HG03342 (cell line): ENCODE results near the gene ZNF792.
A peak's percentile ranks its signal among the peaks of the same experiment; 100 is the strongest.
"Not testable (repeated sequence)": the region's sequence is repeated elsewhere in the genome, so short reads cannot be mapped to it uniquely, and the experiment has no call there.

Source experiments
- ATAC-seq: cut with Tn5 transposase; IDR thresholded peaks from one replicate; pipeline ENCODE4 v1.9.1; 2021; ENCODE audit warnings: mild to moderate bottlenecking, moderate library complexity; ENCODE audit not compliant: unreplicated experiment

Gene ZNF792

DNA sequence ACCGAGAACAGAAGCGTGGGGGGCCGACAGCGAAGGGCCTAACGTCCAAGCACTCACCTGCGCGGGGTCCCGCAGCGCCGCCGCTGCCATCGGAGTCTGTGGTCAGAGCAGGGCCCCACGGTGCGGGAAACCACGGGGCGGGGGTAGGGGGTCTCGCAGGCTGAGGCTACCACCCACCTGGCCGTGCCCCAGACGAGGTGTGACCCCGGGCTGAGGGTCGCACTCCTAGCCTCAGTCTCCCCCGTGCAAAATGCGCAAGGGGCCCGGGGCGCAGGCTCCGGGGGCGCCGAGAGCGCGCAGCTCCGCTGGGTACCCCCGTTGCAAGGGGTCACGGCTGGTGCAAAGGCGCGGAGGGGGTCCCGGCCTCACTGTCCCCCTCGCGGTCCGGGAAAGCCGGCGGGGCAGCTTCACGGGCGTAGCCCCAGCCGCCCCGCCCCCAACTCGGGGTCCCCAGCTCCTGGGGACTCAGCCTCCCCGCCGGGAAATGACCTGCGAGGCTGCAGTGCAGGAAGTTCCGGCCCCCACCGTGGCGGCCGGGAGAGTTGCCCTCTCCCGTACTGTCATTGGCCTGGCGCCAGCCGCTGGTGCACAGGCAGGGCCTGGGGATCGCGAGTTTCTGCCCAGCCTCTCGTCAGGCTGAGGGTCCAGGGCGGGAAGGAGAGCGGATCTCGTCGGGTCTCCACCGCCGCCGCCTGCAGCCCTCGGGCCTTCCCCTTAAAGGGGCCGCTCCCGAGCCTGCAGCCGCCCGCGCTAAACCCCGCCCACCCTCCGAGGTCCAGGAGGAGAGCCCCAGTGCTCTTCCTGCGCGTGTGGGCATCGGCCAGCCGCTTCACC is at the start of gene ZNF792:
ZNF792 (minus strand) TSS at position 657 of the 834 bp plus-strand sequence; CDS start at position 90, 567 bp downstream.
- ATAC-seq: no peak

- no peak for ATAC-seq
Measured at GRCh38 chr19:35013041-35013819, 49.2 kb upstream of the ZNF792 start.

DNA sequence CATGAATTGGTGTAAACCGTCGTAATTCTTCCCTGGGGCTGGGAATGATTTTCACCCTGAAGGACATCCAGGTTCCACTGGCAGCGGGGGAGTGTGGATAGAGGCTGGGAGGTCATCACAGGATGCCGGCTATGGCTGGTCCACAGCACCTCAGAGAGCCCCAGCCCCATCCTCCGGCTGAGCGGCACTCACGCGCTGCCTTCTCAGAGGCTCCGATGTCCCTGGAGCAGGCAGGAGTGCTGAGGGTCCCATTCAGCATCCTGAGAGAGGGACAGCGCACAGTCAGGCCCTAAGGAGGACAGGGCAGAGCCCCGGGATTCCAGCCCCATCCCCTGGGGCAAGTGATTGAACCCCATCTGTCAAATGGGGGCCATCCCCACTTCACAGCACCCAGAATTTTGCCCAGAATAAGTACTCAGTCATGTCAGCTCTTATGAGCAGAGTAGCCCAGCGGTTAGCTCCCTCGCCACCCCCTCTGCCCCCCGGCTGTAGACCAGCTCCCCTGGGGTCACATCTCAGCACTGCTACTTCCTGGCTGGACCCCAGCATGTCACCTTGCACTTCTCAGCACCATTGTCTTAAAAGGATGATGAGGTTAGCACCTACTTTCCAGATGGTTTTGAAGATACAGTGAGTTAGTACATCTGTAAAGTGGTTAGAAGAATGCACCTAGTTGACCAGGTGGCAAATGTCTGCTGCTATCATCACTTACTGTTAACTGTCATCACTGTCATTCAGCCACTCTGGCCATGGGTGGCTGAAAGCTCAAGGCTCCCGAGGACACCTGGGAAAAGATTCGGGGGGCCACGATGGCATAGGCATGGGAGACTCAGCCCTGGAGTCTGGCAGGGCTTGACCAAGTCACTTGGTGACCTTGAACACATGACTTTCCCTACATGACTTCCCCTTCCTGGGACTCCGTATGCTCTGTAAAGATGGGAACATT is 48.0 kb upstream of the ZNF792 start:
- no peak for ATAC-seq

GRCh38 chr19:35011091-35011689 is 47.2 kb upstream of the ZNF792 start:
- no peak for ATAC-seq

DNA sequence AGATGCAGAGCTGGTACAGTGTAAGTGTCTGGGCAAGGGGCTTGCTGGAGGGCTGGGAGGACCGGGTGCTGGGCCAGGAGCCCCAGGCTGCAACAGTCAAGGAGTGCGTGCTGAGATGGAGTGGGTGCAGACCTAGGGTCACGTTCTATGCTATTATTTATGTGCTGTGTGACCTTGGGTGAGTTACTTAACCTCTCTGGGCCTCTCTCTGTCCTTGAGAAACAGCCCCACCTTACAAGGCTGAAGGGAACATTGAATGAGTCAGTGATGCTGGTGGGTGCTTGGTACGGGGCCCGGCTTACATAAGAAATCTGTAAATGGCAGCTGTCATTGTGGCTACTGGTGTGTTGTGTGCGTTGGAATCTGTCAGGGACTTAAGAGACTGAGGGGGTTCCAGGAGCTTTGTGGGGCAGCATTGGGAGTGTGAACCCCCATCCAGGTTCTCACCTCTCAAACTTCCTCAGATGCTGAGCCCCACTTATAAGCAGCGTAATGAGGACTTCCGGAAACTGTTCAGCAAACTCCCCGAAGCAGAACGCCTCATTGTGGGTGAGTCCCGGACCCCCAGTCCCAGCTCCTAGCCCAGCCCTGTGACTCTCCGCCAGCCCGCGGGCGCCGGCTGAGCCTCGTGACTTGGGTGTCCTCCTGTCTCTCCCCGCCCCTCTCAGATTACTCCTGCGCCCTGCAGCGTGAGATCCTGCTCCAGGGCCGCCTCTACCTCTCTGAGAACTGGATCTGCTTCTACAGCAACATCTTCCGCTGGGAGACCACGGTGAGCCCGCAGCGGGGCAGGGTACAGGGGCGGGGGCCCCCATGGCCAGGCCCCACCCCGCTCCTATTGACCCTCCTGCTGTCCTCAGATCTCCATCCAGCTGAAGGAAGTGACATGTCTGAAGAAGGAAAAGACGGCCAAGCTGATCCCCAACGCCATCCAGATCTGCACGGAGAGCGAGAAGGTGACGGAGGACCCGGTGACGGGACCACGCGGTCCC is 45.7 kb upstream of the ZNF792 start:
- no peak for ATAC-seq

GRCh38 chr19:35008891-35009341 is 44.9 kb upstream of the ZNF792 start:
- no peak for ATAC-seq

DNA sequence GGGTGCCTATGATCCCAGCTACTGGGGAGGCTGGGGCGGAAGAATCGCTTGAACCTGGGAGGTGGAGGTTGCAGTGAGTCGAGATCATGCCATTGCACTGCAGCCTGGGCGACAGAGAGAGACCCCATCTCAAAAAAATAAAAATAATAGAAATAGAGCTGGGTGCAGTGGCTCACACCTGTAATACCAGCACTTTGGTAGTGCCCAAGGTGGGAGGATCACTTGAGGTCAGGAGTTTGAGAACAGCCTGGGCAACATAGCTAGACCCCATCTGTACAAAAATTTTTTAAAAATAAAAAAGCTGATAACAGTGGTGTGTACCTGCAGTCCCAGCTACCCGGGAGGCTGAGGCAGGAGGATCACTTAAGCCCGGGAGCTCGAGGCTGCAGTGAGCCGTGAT is 43.4 kb upstream of the ZNF792 start:
- ATAC-seq: not testable (repeated sequence)

- ATAC-seq: no peak
Measured at GRCh38 chr19:35006999-35007365, 43.0 kb upstream of the ZNF792 start.

- no peak for ATAC-seq
Measured at GRCh38 chr19:35006342-35006998, 42.4 kb upstream of the ZNF792 start.

DNA sequence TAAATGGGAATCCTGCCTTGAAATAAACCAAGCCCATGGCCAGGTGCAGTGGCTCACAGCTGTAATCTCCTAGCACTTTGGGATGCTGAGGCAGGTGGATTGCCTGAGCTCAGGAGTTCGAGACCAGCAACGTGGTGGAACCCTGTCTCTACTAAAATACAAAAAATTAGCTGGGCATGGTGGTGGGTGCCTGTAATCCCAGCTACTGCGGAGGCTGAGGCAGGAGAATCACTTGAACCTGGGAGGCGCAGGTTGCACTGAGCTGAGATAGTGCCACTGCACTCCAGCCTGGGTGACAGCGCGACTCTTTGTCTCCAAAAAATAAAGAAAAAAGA is 41.9 kb upstream of the ZNF792 start:
- ATAC-seq: not testable (repeated sequence)

DNA sequence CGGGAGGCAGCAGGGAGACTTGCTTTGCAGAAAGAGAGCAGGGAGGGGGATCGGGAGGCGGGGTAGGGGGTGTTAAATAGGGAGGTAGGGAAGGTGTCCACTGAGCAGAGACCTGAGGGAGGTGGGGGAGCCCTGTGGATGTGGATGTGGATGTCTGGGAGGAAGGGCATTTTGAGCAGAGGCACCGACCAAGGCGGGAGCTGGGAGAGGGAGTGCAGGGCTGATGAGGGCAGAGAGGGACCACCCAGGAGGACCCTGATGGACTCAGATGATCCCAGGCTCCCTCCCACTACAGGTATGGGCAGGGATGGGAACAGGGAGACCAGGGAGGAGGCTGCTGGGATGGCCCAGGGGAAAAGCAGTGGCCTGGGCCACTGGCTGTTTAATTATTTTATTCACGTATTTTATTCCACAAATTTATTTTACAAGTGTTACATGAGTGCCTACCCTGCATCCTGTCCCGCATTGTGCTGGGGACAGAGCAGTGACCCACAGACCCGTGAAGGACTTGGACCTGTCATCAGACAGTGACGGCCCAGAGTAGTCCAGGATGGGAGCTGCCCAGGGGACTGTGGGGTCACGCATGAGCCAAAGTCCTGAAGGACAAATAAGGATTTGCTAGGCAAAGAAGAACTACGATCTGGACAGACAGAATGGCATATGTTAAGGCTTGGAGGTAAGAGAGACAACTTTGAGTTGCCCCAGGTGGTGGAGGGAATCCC is 41.4 kb upstream of the ZNF792 start:
- no peak for ATAC-seq

GRCh38 chr19:35004517-35005255 is 40.7 kb upstream of the ZNF792 start:
- no peak for ATAC-seq

GRCh38 chr19:35002037-35002535 is 38.1 kb upstream of the ZNF792 start:
- ATAC-seq: no peak

DNA sequence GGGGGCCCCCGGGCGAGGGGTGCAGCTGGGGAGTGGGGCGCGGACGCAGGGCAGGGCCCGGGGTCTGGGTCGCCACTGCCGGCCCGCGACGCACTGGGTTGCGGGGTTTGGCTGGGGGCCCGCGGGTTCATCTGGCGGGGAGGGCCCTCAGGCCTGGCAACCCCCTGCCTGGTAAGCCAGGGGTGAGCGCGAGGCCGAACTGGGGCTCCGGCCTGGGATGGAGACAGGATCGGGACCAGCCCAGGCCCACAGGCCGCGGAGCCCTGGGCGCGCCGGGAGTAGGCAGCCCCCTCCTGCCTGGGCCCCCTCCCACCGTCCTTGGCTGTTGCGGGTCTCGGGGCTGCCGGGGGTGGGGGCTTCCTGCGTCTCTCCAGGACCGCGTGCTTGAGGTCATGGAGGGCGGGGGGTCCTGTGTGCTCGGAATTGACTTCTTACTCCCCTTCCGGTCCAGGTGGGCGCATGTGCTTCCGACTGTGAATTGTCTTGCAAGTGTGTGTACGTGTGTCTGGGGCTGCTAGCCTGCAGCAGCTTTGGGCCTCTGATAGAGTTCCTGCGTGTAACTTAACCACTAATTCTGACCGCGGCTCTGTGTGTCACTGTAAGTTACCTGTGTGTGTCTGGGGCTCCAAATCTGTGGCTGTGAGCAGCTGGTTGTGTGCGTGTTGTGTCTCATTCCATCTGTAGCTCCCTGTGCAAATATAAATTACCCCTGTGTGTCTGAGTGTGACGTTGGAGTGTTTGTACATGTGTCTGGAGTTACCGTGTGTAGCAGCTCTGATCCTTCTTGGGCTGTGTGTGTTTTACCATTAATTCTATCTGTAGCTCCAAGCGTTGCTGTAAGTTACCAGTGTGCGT is 36.8 kb upstream of the ZNF792 start:
- ATAC-seq: no peak

DNA sequence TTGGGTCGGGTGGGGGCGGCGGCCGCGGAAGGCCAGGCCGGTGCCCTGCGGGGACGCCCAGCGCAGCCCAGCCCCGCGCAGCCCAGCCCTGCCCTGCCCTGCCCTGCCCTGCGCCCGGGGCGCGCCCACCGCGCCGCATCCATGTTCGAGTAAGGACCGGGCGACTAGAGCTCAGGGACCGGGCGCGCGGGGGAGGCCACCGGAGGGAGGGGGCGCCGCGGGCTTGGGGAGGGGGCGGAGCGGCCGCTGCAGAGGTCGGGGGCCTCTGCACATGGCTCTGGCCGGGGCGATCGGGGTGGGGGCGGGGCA is 36.3 kb upstream of the ZNF792 start:
- no peak for ATAC-seq

GRCh38 chr19:34999498-35000337 is 35.7 kb upstream of the ZNF792 start, which contains the start of gene GRAMD1A:
Gene GRAMD1A, plus strand, starts transcription at chr19:35000323. Its CDS starts 156 bp downstream, at chr19:35000479.
- ATAC-seq: peak; percentile 47
